Renal pelvis (tissue), 4 donors: ENCODE results near the gene PTPRN2. TPM values are rescaled to one million over a fixed set of nuclear protein-coding genes. Genes with fewer than 3 reads are reported as not detected.
"Not testable (repeated sequence)": the region's sequence is repeated elsewhere in the genome, so short reads cannot be mapped to it uniquely, and the experiment has no call there.

Experiments
- DNase-seq: peaks from one replicate; pipeline ENCODE4 v3.0.0-alpha.2; 2013
- polyA plus RNA-seq, 3 donors: library from polyadenylated mRNA; unstranded; fragments of 120-200 nt; gene quantifications; one replicate each; pipeline ENCODE4 v1.2.1, GENCODE V29; 2013; ENCODE audit not compliant: insufficient read length in 3 of 3

PTPRN2 gene
- polyA plus RNA-seq, 3 donors = 6.6 to 7.5 (median 7.4) TPM

GRCh38 chr7:158351899-158352729, 235.5 kb downstream of the PTPRN2 start:
- DNase-seq = not testable (repeated sequence)

- no peak for DNase-seq
Measured at GRCh38 chr7:158351481-158351880, 236.1 kb downstream of the PTPRN2 start.

DNA sequence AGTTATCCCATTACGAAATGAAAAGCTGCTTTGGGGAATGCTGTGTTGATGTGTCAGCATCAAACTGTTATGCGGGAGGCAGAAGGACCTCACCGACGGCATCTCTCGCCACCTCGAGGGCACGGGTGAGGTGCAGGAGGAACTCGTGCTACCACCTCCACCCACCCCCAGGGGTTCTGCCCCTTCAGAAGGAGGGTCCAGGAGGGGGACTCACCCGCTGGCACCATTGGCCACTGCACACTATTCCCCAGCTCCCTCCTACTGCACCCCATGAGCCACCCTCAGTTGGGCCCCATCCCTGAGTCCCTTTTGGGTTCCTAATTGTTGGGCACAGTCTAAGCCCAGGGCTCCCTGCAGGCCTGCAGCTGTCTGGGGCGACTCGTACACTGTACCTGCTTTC, 236.6 kb downstream of the PTPRN2 start:
- no peak for DNase-seq

DNA sequence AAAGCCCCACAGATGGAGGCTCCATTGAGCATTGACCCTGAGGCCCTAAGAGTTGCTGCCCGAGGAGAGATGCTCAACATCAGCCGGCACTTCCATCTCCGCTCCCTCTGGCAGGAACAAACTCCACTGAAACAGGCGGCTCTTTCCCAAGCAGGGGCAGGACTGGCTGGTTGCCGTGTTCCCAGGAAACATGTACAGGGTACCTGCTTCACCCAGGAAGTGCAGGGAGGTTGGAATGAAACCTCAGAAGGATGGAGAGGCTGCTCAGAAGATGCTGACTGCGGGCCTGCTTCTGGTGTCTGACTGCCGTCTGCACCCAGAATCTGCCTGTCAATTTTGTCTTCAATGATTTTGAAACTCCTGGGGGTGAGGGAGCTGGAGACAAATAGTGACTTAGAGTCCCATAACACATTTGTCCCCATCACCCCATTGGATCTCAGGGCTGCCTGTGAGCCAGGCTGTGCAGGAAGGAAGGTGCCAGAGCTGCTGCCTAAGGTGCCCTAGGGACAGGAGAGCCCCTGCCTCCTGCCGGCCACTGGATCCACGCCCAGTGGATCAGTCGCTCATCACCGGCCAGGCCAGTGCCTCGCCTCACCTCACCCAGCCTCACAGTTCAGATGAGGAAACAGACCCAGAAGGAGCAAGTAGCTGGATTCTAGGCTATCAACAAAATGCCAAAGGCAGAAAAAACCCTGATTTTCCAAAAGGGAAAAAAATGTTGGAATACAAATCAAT, 237.3 kb downstream of the PTPRN2 start:
- no peak for DNase-seq

DNA sequence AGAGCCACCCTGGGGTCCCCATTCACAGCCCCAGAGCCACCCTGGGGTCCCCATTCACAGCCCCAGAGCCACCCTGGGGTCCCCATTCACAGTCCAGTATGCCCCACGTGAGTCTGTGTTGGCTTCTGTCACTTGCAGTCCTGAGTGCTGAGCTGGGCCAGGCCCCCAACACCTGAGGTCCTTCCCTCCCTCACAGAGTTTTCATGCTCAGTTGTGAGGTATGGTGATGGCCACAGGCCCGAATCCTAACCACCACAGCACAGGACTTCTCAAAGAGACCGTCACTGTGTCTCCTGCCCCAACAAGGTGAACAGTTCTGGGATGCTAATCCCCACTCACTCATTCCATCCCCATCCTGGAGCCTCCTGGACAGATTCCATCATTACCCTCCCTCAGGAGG, 239.2 kb downstream of the PTPRN2 start:
- no peak for DNase-seq

- not testable (repeated sequence) for DNase-seq
Measured at GRCh38 chr7:158348039-158348438, 239.6 kb downstream of the PTPRN2 start.

DNA sequence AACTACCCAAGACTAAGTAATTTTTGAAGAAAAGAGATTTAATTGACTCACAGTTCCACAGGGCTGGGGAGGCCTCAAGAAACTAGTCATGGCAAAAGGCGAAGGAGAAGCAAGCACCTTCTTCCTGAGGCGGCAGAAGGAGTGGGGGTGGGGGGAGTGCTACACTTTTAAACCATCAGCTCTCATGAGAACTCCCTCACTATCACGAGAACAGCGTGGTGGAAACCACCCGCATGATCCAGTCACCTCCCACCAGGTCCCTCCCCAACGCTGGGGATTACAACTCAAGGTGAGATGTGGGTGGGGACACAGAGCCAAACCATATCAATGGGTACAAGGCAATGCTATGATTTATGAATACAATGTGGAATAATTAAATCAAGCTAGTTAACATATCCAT, 241.9 kb downstream of the PTPRN2 start:
- DNase-seq = no peak

DNA sequence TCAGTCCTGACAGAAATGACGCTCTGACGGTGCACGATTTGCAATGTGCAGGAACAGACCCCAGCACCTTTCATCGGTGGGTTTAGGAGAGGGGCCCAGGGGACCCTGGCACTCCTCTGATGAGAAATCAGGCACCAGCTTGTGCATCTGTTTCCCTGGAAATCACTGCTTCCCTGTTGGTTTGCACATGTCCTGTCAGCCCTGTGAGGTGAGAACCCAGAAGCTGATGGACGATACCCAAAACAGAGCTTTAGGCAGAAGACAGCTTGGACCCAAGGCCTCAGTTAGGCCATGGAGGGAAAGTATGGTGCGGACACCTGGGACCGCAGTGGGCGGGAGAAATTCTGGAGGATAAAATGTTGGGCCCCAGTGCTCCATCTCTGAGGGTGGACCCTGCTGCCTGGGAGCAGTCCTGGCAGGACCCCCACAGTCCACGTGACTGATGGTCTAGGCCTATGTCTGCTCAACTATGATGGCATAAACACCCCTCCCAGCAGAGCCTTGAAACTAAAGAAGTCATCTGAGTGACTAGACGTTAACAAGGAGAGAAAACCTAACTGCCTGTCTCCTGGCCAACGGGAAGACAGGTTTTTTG, 242.8 kb downstream of the PTPRN2 start:
- no peak for DNase-seq

GRCh38 chr7:158343936-158344455, 243.6 kb downstream of the PTPRN2 start:
- no peak for DNase-seq

DNA sequence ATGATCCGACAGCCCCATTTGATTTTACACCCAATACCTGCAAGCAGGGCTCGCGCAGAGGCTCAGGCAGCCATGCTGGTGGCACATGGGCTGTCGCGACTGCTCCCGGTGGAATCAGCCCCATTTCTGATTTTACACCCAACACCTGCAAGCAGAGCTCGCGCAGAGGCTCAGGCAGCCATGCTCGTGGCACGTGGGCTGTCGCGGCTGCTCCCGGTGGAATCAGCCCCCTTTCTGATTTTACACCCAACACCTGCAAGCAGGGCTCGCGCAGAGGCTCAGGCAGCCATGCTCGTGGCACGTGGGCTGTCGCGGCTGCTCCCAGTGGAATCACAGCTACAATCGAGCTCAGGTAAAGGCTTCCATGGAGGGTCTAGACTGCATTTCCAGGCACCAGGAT, 244.1 kb downstream of the PTPRN2 start:
- DNase-seq = no peak

DNA sequence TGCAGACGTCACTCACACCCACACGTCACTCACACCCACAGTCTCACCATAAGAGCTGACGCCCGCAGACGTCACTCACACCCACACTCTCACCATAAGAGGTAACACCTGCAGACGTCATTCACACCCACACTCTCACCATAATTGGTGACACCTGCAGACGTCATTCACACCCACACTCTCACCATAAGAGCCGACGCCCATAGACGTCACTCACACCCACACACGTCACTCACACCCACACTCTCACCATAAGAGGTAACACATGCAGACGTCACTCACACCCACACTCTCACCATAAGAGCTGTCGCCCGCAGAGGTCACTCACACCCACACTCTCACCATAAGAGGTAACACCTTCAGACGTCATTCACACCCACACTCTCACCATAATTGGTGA, 246.5 kb downstream of the PTPRN2 start:
- not testable (repeated sequence) for DNase-seq

DNA sequence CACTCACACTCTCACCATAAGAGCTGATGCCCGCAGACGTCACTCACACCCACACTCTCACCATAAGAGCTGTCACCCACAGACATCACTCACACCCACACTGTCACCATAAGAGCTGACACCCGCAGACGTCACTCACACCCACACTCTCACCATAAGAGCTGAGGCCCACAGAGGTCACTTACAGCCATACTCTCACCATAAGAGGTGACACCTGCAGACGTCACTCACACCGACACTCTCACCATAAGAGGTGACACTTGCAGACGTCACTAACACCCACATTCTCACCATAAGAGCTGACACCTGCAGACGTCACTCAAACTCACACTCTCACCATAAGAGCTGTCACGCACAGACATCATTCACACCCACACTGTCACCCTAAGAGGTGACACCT, 250.7 kb downstream of the PTPRN2 start:
- not testable (repeated sequence) for DNase-seq

- DNase-seq = not testable (repeated sequence)
Measured at GRCh38 chr7:158332516-158332915, 255.1 kb downstream of the PTPRN2 start.

DNA sequence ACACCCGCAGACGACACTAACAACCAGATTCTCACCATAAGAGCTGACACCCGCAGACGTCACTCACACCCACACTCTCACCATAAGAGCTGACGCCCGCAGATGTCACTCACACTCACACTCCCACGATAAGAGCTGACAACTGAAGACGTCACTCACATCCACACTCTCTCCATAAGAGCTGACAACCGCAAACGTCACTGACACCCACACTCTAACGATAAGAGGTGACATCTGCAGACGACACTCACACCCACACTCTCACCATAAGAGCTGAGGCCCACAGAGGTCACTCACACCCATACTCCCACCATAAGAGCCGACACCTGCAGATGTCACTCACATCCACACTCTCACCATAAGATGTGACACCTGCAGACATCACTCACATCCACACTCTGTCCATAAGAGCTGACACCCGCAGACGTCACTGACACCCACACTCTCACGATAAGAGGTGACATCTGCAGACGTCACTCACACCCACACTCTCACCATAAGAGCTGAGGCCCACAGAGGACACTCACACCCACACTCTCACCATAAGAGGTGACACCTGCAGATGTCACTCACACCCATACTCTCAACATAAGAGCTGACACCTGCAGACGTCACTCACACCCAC, 255.7 kb downstream of the PTPRN2 start:
- not testable (repeated sequence) for DNase-seq

GRCh38 chr7:158329686-158330085, 257.9 kb downstream of the PTPRN2 start:
- DNase-seq = no peak

DNA sequence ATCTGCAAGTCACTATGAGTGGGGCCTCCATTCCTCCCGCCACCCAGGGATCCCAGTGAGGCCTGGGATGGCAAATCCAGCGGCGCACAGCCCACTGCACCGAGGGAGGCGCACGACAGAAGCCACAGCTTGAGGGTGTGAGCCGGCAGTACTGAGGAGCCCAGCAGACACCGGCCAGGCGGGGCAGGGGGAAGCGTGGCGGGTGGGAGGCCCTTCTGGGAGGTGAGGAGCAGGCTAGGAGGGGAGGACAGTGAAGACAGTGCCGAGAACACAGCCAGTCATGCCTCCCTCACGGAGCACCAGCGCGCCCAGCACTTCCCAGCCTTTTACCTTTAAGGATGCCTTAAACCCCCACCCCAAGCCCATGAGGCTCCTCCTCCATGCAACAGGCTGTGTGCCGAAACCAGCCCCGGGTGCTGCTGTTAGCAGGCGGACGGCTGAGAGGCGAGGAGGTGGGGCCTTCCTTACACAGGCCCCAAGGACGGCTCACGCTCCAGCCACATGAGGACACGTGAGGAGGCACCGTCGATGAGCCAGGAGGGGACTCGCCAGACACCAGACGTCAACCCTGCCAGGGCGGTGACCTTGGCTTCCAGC, 258.5 kb downstream of the PTPRN2 start:
- no peak for DNase-seq

DNA sequence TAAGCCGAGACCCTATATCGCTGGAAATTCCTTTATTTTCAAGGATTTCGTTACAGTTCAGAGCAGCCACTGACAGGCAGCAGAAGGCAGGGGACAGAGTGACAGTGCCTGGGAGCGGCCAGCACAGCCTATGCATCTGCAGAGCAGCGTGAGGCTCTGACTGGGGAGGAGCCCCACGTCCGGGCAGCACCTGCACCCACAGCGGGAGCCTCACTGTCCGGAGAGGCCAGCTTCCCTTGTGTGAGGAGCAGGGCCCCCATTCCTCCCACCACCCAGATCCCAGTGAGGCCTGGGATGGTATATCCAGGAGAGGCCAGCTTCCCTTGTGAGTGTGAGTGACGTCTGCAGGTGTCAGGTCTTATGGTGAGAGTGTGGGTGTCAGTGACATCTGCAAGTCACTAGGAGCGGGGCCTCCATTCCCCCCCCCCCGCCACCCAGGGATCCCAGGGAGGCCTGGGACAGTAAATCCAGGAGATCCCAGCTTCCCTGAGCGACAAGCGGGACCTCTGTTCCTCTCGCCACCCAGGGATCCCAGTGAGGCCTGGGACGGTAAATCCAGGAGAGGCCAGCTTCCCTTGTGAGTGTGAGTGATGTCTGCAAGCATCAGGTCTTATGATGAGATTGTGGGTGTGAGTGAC, 259.1 kb downstream of the PTPRN2 start:
- no peak for DNase-seq

DNA sequence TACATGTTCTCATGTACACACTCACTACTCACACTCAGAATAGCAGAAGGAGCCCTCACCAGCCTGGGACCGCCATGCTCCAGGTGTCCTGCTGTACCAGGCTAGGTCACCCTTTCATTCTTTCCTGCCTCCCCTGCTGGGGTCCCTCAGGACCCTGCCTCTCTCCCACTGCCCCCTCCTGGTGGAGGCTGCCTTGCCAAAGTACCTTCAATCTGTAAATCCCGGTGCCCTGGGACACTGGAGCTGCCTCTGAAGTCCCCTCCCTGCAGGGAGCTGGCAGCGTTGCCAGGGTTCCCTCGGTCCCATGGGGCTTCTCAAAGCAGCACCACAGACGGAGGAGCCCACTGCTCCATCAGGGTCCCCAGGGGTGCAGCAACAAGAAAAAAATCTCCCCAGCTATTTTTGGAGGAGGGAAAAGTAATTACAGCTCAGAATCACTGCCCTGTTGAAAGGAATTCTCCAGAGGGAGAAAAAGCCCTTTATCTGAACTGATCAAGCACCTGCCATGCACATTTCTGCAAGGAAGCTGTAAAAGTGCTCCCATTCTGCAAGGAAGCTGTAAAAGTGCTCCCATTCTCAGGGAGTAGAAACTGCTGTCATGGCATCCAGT, 259.9 kb downstream of the PTPRN2 start:
- no peak for DNase-seq

GRCh38 chr7:158327012-158327411, 260.6 kb downstream of the PTPRN2 start:
- DNase-seq = no peak

- DNase-seq = peak; percentile 36
Measured at GRCh38 chr7:158325530-158326381, 261.9 kb downstream of the PTPRN2 start.
